K562 (cell line): ENCODE measurements around the gene CABS1.

Source experiments
- BHLHE40 ChIP-seq: IDR thresholded peaks from 2 replicates; pipeline ENCODE4 v1.6.1; 2011; ENCODE audit warnings: low read length, improper control_type of control experiment
- ZNF274 ChIP-seq: IDR thresholded peaks from 2 replicates; pipeline ENCODE4 v1.6.1; 2011; ENCODE audit warnings: low read depth, mild to moderate bottlenecking, low read length, moderate library complexity, borderline replicate concordance
- TF ChIP-seq, protein P1 (sequence below), 3 experiments: IDR thresholded peaks in 2 of 3; conservative IDR thresholded peaks in 1 of 3; 2 replicates each; pipeline ENCODE4 v1.5.1; 2011 to 2012; ENCODE audit warnings: low read length in 3 of 3, mild to moderate bottlenecking in 3 of 3, control low read depth in 2 of 3, improper control_type of control experiment in 1 of 3, inconsistent platforms in 1 of 3, low read depth in 1 of 3, mixed read lengths in 1 of 3, moderate library complexity in 1 of 3; ENCODE audit not compliant: insufficient read depth in 2 of 3

- TF ChIP-seq ZNF274: no peak
- TF ChIP-seq, protein P1, sequence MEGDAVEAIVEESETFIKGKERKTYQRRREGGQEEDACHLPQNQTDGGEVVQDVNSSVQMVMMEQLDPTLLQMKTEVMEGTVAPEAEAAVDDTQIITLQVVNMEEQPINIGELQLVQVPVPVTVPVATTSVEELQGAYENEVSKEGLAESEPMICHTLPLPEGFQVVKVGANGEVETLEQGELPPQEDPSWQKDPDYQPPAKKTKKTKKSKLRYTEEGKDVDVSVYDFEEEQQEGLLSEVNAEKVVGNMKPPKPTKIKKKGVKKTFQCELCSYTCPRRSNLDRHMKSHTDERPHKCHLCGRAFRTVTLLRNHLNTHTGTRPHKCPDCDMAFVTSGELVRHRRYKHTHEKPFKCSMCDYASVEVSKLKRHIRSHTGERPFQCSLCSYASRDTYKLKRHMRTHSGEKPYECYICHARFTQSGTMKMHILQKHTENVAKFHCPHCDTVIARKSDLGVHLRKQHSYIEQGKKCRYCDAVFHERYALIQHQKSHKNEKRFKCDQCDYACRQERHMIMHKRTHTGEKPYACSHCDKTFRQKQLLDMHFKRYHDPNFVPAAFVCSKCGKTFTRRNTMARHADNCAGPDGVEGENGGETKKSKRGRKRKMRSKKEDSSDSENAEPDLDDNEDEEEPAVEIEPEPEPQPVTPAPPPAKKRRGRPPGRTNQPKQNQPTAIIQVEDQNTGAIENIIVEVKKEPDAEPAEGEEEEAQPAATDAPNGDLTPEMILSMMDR (IDR thresholded peaks at IDR 0.05 in 2 of 3, conservative IDR thresholded peaks at IDR 0.05 in 1 of 3; ENCODE audit: insufficient read depth in 2 of 3, low read depth in 1 of 3, low read length in 3 of 3): no peak
- TF ChIP-seq BHLHE40: no peak
Measured at GRCh38 chr4:70337886-70338420, 3.2 kb downstream of the CABS1 start.
